ENCODE measurements around the gene RABAC1.

DNA sequence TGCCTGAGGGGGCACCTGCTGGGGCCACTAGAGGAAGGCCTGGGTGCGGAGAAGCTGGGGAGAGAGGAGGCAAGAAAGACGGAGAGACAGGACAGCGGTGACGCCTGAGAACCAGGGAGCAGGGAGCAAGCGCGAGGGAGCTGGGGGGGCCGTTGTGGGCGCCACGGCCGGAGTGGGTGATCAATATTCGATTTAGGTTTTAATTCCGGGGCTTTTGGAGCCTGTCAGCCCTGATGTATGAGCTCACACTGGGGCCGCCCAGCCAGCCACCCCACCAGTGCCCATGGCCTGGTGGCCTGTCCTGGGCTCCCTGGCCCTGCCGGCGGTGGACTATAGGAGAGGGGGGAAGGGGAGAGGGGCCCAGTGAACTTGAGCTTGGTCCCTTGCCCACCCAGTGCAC lies 22.2 kb downstream of the RABAC1 start:
- TF ChIP-seq POLR2A (IDR thresholded peaks at IDR 0.05; ENCODE audit: control extremely low read depth in 1 of 2, low read depth in 2 of 2, low read length in 2 of 2) = no peak
- no peak for TF ChIP-seq POLR2AphosphoS5 (IDR thresholded peaks at IDR 0.05; ENCODE audit: low read depth, low read length)
- no peak for TF ChIP-seq EGR1 (IDR thresholded peaks at IDR 0.05; ENCODE audit: borderline replicate concordance, low read depth, low read length)
- TF ChIP-seq, protein P1, sequence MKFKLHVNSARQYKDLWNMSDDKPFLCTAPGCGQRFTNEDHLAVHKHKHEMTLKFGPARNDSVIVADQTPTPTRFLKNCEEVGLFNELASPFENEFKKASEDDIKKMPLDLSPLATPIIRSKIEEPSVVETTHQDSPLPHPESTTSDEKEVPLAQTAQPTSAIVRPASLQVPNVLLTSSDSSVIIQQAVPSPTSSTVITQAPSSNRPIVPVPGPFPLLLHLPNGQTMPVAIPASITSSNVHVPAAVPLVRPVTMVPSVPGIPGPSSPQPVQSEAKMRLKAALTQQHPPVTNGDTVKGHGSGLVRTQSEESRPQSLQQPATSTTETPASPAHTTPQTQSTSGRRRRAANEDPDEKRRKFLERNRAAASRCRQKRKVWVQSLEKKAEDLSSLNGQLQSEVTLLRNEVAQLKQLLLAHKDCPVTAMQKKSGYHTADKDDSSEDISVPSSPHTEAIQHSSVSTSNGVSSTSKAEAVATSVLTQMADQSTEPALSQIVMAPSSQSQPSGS (IDR thresholded peaks at IDR 0.05; ENCODE audit: low read length) = no peak
- no peak for TF ChIP-seq SP2 (IDR thresholded peaks at IDR 0.05; ENCODE audit: low read length)

Measured in H1 (cell line).